Measurements from ENCODE around the gene RAB20. TPM values are rescaled to one million over a fixed set of nuclear protein-coding genes. Genes with fewer than 3 reads are reported as not detected.

RAB20 gene
- total RNA-seq, 1 experiment from 2014 or later, result 0.88 TPM

GRCh38 chr13:110509478-110509926 lies 52.0 kb downstream of the RAB20 start:
- Histone ChIP-seq H3K27ac (ENCODE audit: low read depth, low read length, poor library complexity, severe bottlenecking) (no peak overlapping the region), H3K4me3 (ENCODE audit: low read depth, low read length, poor library complexity, severe bottlenecking) (no peak overlapping the region), H3K27me3 (replicated peaks; ENCODE audit: insufficient read depth, low read depth, low read length, poor library complexity) (no peaks in the 10 kb centered on the region), H3K4me1 (ENCODE audit: insufficient read depth, low read length, poor library complexity, severe bottlenecking) (no peaks in the 10 kb centered on the region), H3K36me3 (ENCODE audit: insufficient read depth, low read length, poor library complexity, severe bottlenecking) (peaks cover 42% of the 10 kb centered on the region), H3K9me3 (ENCODE audit: low read depth, low read length, poor library complexity, severe bottlenecking) (no peaks in the 10 kb centered on the region)
- ChIA-PET POLR2A (ENCODE audit: low non-redundant PET) (no interaction called here), CTCF (no interaction called here)
- intact Hi-C loops (cut with micrococcal nuclease; ENCODE audit: unreplicated experiment), result no loop called here
- TF ChIP-seq EZH2 (IDR thresholded peaks at IDR 0.05; ENCODE audit: borderline replicate concordance, low read depth, low read length, poor library complexity, severe bottlenecking) (no peak), CTCF (conservative IDR thresholded peaks at IDR 0.05; ENCODE audit: low read depth, low read length) (no peak)
- no TSS peak for BruUV-seq (replicated peaks)
- DNase-seq (ENCODE audit: low spot score), result no peak

GRCh38 chr13:110507678-110508381 lies 53.7 kb downstream of the RAB20 start:
- BruUV-seq (replicated peaks), result no TSS peak
- H3K4me1 ChIP-seq (ENCODE audit: insufficient read depth, low read length, poor library complexity, severe bottlenecking), result peaks cover 14% of the 10 kb centered on the region
- no peak for TF ChIP-seq CTCF (conservative IDR thresholded peaks at IDR 0.05; ENCODE audit: low read depth, low read length)
- TF ChIP-seq EZH2 (IDR thresholded peaks at IDR 0.05; ENCODE audit: borderline replicate concordance, low read depth, low read length, poor library complexity, severe bottlenecking), result no peak
- H3K9me3 ChIP-seq (ENCODE audit: low read depth, low read length, poor library complexity, severe bottlenecking), result no peaks in the 10 kb centered on the region
- intact Hi-C loops (cut with micrococcal nuclease; ENCODE audit: unreplicated experiment), result no loop called here
- peaks cover 48% of the 10 kb centered on the region for H3K36me3 ChIP-seq (ENCODE audit: insufficient read depth, low read length, poor library complexity, severe bottlenecking)
- CTCF ChIA-PET, result no interaction called here
- H3K27me3 ChIP-seq (replicated peaks; ENCODE audit: insufficient read depth, low read depth, low read length, poor library complexity), result no peaks in the 10 kb centered on the region
- DNase-seq (ENCODE audit: low spot score), result no peak
- POLR2A ChIA-PET (ENCODE audit: low non-redundant PET), result no interaction called here
- H3K4me3 ChIP-seq (ENCODE audit: low read depth, low read length, poor library complexity, severe bottlenecking), result no peak overlapping the region
- no peak overlapping the region for H3K27ac ChIP-seq (ENCODE audit: low read depth, low read length, poor library complexity, severe bottlenecking)

GRCh38 chr13:110506859-110507566 lies 54.5 kb downstream of the RAB20 start:
- TF ChIP-seq EZH2 (IDR thresholded peaks at IDR 0.05; ENCODE audit: borderline replicate concordance, low read depth, low read length, poor library complexity, severe bottlenecking) (no peak), CTCF (conservative IDR thresholded peaks at IDR 0.05; ENCODE audit: low read depth, low read length) (no peak)
- ChIA-PET POLR2A (ENCODE audit: low non-redundant PET) (no interaction called here), CTCF (no interaction called here)
- BruUV-seq (replicated peaks), result no TSS peak
- Histone ChIP-seq H3K9me3 (ENCODE audit: low read depth, low read length, poor library complexity, severe bottlenecking) (no peaks in the 10 kb centered on the region), H3K4me1 (ENCODE audit: insufficient read depth, low read length, poor library complexity, severe bottlenecking) (peaks cover 14% of the 10 kb centered on the region), H3K4me3 (ENCODE audit: low read depth, low read length, poor library complexity, severe bottlenecking) (no peak overlapping the region), H3K27me3 (replicated peaks; ENCODE audit: insufficient read depth, low read depth, low read length, poor library complexity) (no peaks in the 10 kb centered on the region), H3K27ac (ENCODE audit: low read depth, low read length, poor library complexity, severe bottlenecking) (no peak overlapping the region), H3K36me3 (ENCODE audit: insufficient read depth, low read length, poor library complexity, severe bottlenecking) (peaks cover 46% of the 10 kb centered on the region)
- intact Hi-C loops (cut with micrococcal nuclease; ENCODE audit: unreplicated experiment), result no loop called here
- no peak for DNase-seq (ENCODE audit: low spot score)
